Calu3 (cell line): ENCODE measurements around the gene RAB44. TPM values are rescaled to one million over a fixed set of nuclear protein-coding genes. Genes with fewer than 3 reads are reported as not detected.
A peak's percentile ranks its signal among the peaks of the same experiment; 100 is the strongest.

ENCODE experiments used
- BruUV-seq: library from RNA; stranded (reverse); fragments of 400-500 nt; replicated peaks from 2 replicates; lab custom pipeline; 2021; lab: Mats Ljungman, UMichigan
- CTCF ChIA-PET: fragments of 300-600 bp; sonication (Branson Sonifier 250); formaldehyde crosslinking; loops from one replicate; lab custom pipeline; 2022; ENCODE audit warnings: antibody characterized with exemption; lab: Charles Lee
- DNase-seq: peaks from one replicate; pipeline ENCODE4 v3.0.0; 2022
- H3K27ac Mint-ChIP-seq: one replicate; pipeline ENCODE4 v1.8.0; 2022; ENCODE audit warnings: mixed read lengths; ENCODE audit not compliant: unreplicated experiment
- H3K27me3 Mint-ChIP-seq: one replicate; pipeline ENCODE4 v1.8.0; 2022; ENCODE audit warnings: mixed read lengths; ENCODE audit not compliant: unreplicated experiment
- H3K36me3 Mint-ChIP-seq: one replicate; pipeline ENCODE4 v1.8.0; 2022; ENCODE audit warnings: mild to moderate bottlenecking, moderate library complexity, mixed read lengths; ENCODE audit not compliant: insufficient read depth, unreplicated experiment
- H3K4me1 Mint-ChIP-seq: one replicate; pipeline ENCODE4 v1.8.0; 2022; ENCODE audit warnings: mild to moderate bottlenecking, low read depth, mixed read lengths; ENCODE audit not compliant: unreplicated experiment
- H3K4me3 Mint-ChIP-seq: one replicate; pipeline ENCODE4 v1.8.0; 2022; ENCODE audit warnings: mild to moderate bottlenecking, low read depth, moderate library complexity, mixed read lengths; ENCODE audit not compliant: unreplicated experiment
- H3K9me3 Mint-ChIP-seq: one replicate; pipeline ENCODE4 v1.8.0; 2022; ENCODE audit warnings: low read depth, mixed read lengths; ENCODE audit not compliant: unreplicated experiment
- intact Hi-C: fragments of 100-400 bp; cut with micrococcal nuclease; formaldehyde crosslinking; loops from one replicate; pipeline ENCODE4 v1.10.0; 2022; ENCODE audit not compliant: unreplicated experiment
- total RNA-seq: library from RNA; stranded (reverse); gene quantifications from 2 replicates; pipeline ENCODE4 v1.2.3, GENCODE V29; 2022
- TF ChIP-seq, protein P1 (sequence below): fragments of 200-600 bp; IDR thresholded peaks from one replicate; pipeline ENCODE4 v1.8.0; 2022; ENCODE audit warnings: antibody characterized with exemption; ENCODE audit not compliant: unreplicated experiment

RAB44 gene
- total RNA-seq, 1 experiment from 2014 or later = not detected

DNA sequence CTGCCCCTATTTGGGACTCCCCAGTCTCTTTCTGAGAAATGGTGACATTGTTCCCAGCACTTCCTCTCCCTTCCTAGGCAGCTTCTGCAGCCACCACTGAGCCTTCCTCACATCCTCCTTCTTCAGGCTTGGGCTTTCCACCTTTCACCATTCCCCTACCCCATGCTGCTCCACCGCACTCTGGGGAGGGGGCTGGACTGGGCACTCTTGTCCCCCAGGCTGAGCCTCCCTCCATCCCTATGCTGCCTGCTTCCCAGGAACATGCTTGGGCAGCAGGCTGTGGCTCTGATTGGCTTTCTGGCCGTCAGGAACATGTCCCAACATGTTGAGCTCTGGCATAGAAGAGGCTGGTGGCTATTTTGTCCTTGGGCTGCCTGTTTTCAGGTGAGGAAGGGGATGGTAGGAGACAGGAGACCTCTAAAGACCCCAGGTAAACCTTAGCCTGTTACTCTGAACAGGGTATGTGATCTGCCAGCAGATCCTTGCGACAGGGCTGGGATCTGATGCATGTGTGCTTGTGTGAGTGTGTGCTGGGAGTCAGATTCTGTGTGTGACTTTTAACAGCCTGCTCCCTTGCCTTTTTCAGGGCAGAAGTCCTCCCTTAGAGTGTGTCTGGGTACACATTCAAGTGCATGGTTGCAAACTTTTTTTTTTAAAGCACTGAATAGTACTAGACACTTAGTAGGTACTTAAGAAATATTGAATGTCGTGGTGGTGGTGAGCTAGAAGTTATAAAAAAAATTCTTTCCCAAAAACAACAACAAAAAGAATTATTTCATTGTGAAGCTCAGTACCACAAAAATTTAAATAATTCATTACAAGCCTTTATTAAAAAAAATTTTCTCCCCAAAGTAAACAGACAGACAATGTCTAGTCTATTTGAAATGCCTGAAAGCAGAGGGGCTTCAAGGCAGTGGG, 21.2 kb upstream of the RAB44 start:
- no peak overlapping the region for H3K4me3 Mint-ChIP-seq
- no TSS peak for BruUV-seq
- no peaks in the 10 kb centered on the region for H3K27me3 Mint-ChIP-seq
- H3K36me3 Mint-ChIP-seq = peaks cover 40% of the 10 kb centered on the region
- TF ChIP-seq, protein P1, sequence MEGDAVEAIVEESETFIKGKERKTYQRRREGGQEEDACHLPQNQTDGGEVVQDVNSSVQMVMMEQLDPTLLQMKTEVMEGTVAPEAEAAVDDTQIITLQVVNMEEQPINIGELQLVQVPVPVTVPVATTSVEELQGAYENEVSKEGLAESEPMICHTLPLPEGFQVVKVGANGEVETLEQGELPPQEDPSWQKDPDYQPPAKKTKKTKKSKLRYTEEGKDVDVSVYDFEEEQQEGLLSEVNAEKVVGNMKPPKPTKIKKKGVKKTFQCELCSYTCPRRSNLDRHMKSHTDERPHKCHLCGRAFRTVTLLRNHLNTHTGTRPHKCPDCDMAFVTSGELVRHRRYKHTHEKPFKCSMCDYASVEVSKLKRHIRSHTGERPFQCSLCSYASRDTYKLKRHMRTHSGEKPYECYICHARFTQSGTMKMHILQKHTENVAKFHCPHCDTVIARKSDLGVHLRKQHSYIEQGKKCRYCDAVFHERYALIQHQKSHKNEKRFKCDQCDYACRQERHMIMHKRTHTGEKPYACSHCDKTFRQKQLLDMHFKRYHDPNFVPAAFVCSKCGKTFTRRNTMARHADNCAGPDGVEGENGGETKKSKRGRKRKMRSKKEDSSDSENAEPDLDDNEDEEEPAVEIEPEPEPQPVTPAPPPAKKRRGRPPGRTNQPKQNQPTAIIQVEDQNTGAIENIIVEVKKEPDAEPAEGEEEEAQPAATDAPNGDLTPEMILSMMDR = no peak
- no peak overlapping the region for H3K27ac Mint-ChIP-seq
- no peak for DNase-seq
- CTCF ChIA-PET = interaction anchor here (1.3 kb wide), 1 partner anchor 9 kb away, joined by 3 read pairs; no protein-coding TSS in a partner anchor
- H3K4me1 Mint-ChIP-seq = peaks cover 47% of the 10 kb centered on the region
- H3K9me3 Mint-ChIP-seq = no peaks in the 10 kb centered on the region
- intact Hi-C loops = no loop called here

DNA sequence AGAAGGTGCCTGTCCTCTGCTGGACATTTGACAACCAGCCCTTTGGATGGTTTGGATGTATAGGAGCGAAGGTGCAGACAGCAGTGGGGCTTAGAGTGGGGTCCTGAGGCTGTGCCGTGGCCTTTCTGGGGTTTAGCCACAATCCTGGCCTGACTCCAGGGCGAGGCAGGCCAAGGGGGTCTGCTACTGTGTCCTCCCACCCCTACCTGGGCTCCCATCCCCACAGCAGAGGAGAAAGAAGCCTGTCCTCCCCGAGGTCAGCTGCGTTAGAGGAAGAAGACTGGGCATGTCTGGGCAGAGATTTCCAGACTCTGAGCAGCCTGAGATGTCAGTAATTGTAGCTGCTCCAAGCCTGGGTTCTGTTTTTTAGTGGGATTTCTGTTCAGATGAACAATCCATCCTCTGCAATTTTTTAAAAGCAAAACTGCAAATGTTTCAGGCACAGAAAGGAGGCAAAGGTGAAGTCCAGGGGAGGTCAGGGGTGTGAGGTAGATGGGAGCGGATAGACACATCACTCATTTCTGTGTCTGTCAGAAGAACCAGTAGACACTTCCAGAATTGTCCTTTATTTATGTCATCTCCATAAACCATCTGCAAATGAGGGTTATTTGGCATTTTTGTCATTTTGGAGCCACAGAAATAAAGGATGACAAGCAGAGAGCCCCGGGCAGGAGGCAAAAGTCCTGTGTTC, 20.4 kb upstream of the RAB44 start:
- BruUV-seq = no TSS peak
- no peak for DNase-seq
- intact Hi-C loops = no loop called here
- Mint-ChIP-seq H3K27me3 (no peaks in the 10 kb centered on the region), H3K27ac (no peak overlapping the region), H3K4me1 (peaks cover 53% of the 10 kb centered on the region), H3K9me3 (no peaks in the 10 kb centered on the region), H3K36me3 (peaks cover 44% of the 10 kb centered on the region), H3K4me3 (no peak overlapping the region)
- CTCF ChIA-PET = interaction anchor here (1.3 kb wide), 1 partner anchor 10 kb away, joined by 3 read pairs; no protein-coding TSS in a partner anchor
- TF ChIP-seq, protein P1 = no peak

DNA sequence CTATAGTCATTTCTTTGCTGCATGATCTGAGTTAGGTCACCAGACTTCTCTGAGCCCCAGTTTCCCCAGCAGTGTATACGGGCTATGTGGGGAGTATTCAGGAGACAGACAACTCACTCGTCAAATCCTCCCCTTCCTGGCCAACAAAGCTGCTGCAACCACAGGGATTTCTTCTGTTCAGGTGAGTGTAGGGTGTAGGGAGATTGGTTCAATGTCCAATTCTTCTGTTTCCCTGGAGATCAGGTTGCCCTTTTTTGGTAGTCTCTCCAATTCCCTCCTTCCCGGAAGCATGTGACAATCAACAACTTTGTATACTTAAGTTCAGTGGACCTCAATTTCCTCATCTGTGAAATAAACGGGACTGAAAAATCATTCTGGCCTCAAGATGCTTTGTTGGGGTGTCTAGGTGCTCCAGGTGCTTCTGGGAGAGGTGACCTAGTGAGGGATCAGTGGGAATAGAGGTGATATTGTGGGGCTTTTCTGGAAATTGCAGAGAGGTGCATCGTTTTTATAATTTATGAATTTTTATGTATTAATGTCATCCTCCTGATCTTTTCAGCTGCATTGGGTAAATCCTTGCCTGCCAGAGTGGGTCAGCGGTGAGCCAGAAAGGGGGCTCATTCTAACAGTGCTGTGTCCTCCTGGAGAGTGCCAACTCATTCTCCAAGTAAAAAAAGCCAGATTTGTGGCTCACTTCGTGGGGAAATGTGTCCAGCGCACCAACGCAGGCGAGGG, 19.7 kb upstream of the RAB44 start:
- intact Hi-C loops = loop anchor here (2.0 kb wide), 1 partner anchor 55 kb away; no protein-coding TSS in a partner anchor
- Mint-ChIP-seq H3K36me3 (peaks cover 51% of the 10 kb centered on the region), H3K4me1 (peaks cover 59% of the 10 kb centered on the region), H3K27ac (peak overlapping the region; percentile 85), H3K4me3 (peak overlapping the region; percentile 99), H3K27me3 (no peaks in the 10 kb centered on the region), H3K9me3 (no peaks in the 10 kb centered on the region)
- TF ChIP-seq, protein P1 = no peak
- DNase-seq = no peak
- CTCF ChIA-PET = interaction anchor here (0.7 to 1.1 kb wide), 6 partner anchors 11 to 61 kb away, joined by 3 to 4 read pairs (median 4); no protein-coding TSS in a partner anchor
- BruUV-seq = no TSS peak
